ENCODE results near the gene SPC25.

- TF ChIP-seq CTCF (IDR thresholded peaks at IDR 0.05) (no peak), ETV6 (CRISPR knock-in tag; IDR thresholded peaks at IDR 0.05) (no peak), NR2C2 (CRISPR knock-in tag; IDR thresholded peaks at IDR 0.05) (no peak), ZBTB43 (CRISPR knock-in tag; IDR thresholded peaks at IDR 0.05) (no peak), TEAD1 (CRISPR knock-in tag; IDR thresholded peaks at IDR 0.05) (no peak), ZNF263 (CRISPR knock-in tag; IDR thresholded peaks at IDR 0.05; ENCODE audit: low read depth) (no peak), IRF1 (CRISPR knock-in tag; IDR thresholded peaks at IDR 0.05) (no peak), JUN (CRISPR knock-in tag; IDR thresholded peaks at IDR 0.05) (no peak), USF2 (CRISPR knock-in tag; IDR thresholded peaks at IDR 0.05) (no peak), SMAD3 (CRISPR knock-in tag; IDR thresholded peaks at IDR 0.05; ENCODE audit: borderline replicate concordance) (no peak), NFYB (CRISPR knock-in tag; conservative IDR thresholded peaks at IDR 0.05; ENCODE audit: low read depth) (no peak)
Observed at GRCh38 chr2:168821577-168821976, 68.7 kb downstream of the SPC25 start.
